Amniotic epithelial cell (primary cell): ENCODE measurements around the gene ASTN2.

Source experiments
- DNase-seq: peaks from one replicate; pipeline ENCODE4 v3.0.0-alpha.2; 2010; ENCODE audit warnings: low read depth

Gene ASTN2

GRCh38 chr9:116483622-116484491 lies 931.0 kb downstream of the ASTN2 start:
- no peak for DNase-seq

- no peak for DNase-seq
These were observed 932.1 kb downstream of the ASTN2 start for GRCh38 chr9:116482740-116483139.

DNA sequence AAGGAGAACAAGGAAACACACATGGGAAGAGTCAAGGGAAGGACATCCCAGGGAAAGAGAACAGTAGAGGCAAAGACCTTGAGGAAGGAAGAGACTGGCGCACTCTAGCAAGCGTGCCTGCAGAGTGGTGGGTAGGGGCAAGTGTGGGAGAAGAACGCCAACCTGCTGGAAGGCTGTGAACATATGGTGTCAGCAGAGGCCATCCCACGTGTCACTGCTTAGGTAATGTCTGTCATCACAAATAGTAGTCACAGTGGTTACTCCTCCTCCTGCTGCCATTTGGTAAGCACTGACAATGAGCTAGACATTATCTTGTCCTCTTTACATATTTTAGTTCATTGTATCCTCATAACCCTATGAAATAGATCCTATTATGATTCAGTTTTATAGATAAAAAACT lies 934.2 kb downstream of the ASTN2 start:
- DNase-seq, result no peak

- DNase-seq, result no peak
These were observed 934.9 kb downstream of the ASTN2 start for GRCh38 chr9:116479967-116480366.

- DNase-seq, result no peak
These were observed 935.8 kb downstream of the ASTN2 start for GRCh38 chr9:116479056-116479544.

DNA sequence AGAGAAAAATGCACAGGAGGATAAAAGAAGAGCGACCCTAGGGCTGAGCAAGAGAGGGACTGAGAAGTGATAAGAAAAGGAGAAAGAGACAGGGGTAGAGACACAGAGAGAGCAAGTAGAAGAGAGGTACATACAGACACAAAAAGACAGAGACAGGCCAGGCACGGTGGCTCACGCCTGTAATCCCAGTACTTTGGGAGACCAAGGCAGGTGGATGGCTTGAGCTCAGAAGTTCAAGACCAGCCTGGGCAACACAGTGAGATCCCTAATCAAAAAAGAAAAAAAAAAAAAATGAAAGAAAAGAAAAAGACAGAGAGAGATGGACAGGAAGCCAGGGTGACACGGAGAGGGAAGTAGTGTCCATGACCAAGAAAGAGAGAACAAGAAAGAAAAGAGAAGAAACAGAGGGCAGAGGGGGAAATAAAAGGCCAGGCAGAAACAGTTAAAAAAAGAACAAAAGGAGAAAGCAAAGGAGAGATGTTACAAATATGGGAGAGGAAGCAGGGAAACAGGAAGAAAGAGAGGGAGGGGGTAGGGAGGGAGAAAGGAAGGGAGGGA lies 937.2 kb downstream of the ASTN2 start:
- DNase-seq, result no peak

DNA sequence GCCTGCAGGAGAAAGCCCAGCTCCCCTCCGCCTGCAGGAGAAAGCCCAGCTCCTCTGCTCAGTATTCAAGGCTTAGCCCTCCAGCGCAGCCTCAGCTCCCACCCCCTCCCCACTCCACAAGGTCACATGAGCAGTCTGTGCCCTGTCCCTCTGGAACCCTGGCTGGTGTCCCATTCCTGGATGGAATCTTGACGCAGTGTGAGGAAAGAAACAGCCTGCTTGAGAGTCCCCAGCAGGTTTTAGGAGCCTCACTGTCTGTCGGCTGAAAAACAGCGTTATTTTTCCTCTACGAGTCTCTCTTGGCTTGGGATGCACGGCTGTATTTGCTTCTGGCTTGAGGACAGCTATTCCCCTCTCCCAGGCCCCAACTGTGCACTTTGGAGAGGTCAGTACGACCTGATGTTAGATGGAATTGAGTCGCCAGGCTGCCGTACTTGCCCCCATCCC lies 937.9 kb downstream of the ASTN2 start:
- DNase-seq, result no peak

DNA sequence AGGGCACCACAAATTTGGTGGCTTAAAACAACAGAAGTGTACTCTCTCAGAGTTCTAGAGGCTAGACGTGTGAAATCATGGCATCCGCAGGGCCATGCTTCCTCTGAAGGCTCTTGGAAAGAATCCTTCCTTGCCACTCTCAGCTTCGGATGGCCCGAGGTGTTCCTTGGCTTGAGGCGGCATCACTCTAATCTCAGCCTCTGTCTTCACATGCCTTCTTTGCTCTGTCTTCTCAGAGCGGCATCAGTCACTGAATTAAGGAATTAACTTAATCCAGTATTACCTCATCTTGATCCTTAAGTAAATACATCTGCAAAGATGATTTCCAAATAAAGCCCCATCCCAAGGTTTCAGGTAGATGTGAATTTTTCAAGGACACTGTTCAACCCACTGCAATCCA lies 938.9 kb downstream of the ASTN2 start:
- no peak for DNase-seq

DNA sequence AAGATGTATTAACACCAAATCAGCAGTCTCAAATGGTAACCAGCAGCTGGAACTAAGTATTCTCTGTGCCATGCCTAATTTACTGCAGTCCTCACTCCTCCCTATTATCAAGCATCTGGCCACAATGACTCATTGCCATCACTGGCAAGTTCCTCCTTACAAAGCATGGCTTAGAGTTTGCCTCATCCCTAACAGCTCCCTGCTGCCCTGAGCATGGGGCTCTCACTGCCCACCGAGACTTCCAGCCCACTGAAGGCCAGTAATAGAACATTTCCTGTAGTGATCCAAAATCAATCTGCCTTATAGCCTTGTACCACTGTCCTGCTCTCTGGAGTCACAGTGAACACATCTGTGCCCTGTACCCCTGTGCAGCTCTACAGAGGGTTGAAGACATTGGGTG lies 939.7 kb downstream of the ASTN2 start:
- DNase-seq, result peak; percentile 54

- DNase-seq, result no peak
These were observed 942.8 kb downstream of the ASTN2 start for GRCh38 chr9:116471944-116472506.

- DNase-seq, result peak; percentile 65
These were observed 943.6 kb downstream of the ASTN2 start for GRCh38 chr9:116471093-116471906.

- DNase-seq, result no peak
These were observed 945.9 kb downstream of the ASTN2 start for GRCh38 chr9:116468793-116469527.

- no peak for DNase-seq
These were observed 946.5 kb downstream of the ASTN2 start for GRCh38 chr9:116468369-116468768.

GRCh38 chr9:116467740-116468351 lies 947.0 kb downstream of the ASTN2 start:
- DNase-seq, result peak; percentile 33

- peak; percentile 76 for DNase-seq
These were observed 948.3 kb downstream of the ASTN2 start for GRCh38 chr9:116466271-116467235.

DNA sequence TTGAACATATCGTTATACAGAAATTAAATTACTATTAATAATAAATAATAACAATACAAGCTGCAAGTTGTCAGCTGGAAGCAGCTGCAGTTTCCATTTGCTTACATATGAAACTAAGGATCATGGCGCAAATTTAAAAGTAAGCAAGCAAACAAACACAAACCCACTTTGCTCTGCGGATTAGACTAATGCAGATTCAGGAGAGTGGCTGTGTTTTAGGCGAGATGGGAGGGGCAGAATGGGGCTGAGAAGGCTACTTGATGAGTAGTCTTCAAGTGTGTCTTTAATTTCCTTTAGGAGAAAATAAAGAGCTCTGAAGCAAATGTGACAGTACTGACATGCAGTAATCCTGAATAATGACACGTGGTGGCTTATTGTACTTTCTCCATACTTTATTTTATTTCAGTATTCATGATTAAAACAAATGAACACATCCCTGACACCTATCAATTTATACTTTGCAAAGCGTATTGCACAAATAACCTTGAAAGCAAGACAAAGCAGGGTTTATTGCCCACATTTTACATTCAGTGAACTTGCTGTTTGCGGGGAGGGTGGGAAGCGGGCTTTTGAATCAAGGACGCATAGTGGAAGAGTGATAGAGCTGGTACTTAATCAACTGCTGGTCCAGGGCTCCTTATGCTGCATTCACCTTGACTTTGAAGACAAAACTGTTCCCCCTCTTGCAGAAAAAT lies 949.1 kb downstream of the ASTN2 start:
- DNase-seq, result no peak

- DNase-seq, result no peak
These were observed 949.8 kb downstream of the ASTN2 start for GRCh38 chr9:116464987-116465571.

DNA sequence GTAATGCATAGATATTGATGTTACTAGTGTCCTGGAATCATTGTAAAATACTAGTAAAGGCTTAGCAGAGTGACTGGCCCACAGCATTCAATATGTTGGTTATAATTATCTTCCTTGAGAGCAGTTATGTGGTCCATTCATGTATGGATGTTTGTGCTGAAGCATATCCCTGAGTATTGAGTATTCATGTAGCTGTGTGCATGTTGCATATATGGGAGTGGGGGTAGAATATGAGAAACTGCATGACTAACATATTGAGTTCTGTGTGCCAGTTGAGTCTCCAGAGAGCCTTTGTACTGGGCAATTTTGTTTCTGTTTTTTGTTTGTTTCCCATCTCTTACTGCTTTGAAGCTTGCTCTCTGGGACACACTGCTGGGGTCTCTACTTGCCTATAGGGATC lies 950.4 kb downstream of the ASTN2 start:
- DNase-seq, result no peak

GRCh38 chr9:116461632-116462031 lies 953.2 kb downstream of the ASTN2 start:
- DNase-seq, result no peak
